Measurements from ENCODE around the gene NT5C2. TPM values are rescaled to one million over a fixed set of nuclear protein-coding genes. Genes with fewer than 3 reads are reported as not detected.
A peak's percentile ranks its signal among the peaks of the same experiment; 100 is the strongest.
"Not testable (repeated sequence)": the region's sequence is repeated elsewhere in the genome, so short reads cannot be mapped to it uniquely, and the experiment has no call there.

NT5C2 gene
- total RNA-seq, 2 donors from 2014 or later = 105 to 114 TPM

DNA sequence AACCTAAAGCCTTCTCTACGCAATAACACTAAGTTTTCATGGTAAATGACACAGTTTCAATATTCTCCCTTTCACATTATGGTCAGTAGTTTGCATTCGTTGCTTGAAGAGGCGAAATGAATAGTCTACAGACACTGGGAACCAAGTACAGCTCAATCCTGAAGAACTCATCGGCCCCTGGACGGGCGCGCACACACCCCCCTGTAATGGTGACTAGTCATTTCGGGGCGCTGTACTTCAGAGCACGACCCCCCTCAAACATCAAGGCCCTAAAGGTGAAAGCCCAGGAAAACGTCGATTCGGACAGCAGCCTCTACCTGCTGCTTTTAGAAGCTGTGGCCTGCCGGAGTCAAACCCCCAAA lies 1.0 kb downstream of the NT5C2 start:
- Histone ChIP-seq H3K4me1 (ENCODE audit: control insufficient read depth in 1 of 2, low read depth in 2 of 2) (peaks cover 54 to 68% of the 10 kb centered on the region in 2 donors), H3K36me3 (no peaks in the 10 kb centered on the region), H3K4me3 (peak overlapping the region; percentile 97), H3K27me3 (replicated peaks; ENCODE audit: insufficient read depth) (no peaks in the 10 kb centered on the region), H3K9me3 (no peaks in the 10 kb centered on the region), H3K27ac (peak overlapping the region; percentile 95 to 100)
- ATAC-seq (ENCODE audit: insufficient number of reproducible peaks, low FRiP score, low read depth) (no peak), DNase-seq (ENCODE audit: low spot score) (no peak)
- TF ChIP-seq, protein P1, sequence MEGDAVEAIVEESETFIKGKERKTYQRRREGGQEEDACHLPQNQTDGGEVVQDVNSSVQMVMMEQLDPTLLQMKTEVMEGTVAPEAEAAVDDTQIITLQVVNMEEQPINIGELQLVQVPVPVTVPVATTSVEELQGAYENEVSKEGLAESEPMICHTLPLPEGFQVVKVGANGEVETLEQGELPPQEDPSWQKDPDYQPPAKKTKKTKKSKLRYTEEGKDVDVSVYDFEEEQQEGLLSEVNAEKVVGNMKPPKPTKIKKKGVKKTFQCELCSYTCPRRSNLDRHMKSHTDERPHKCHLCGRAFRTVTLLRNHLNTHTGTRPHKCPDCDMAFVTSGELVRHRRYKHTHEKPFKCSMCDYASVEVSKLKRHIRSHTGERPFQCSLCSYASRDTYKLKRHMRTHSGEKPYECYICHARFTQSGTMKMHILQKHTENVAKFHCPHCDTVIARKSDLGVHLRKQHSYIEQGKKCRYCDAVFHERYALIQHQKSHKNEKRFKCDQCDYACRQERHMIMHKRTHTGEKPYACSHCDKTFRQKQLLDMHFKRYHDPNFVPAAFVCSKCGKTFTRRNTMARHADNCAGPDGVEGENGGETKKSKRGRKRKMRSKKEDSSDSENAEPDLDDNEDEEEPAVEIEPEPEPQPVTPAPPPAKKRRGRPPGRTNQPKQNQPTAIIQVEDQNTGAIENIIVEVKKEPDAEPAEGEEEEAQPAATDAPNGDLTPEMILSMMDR (IDR thresholded peaks at IDR 0.05) = no peak

DNA sequence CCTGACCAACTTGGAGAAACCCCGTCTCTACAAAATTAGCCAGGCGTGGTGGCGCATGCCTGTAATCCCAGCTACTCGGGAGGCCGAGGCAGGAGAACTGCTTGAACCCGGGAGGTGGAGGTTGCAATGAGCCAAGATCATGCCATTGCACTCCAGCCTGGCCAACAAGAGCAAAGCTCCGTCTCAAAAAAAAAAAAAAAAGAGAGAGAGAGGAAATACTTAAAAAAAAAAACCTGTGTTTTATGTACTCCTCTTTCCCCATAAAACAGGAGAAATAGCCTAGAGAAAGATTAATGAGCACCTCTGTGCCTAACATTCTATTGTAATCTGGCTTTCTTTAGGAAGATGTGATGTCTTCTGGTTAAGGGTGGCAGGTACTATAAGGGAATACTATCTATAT lies 1.9 kb downstream of the NT5C2 start:
- H3K9me3 ChIP-seq; DNase-seq (ENCODE audit: low spot score); ATAC-seq (ENCODE audit: insufficient number of reproducible peaks, low FRiP score, low read depth); H3K36me3 ChIP-seq; H3K27me3 ChIP-seq (replicated peaks; ENCODE audit: insufficient read depth): not testable (repeated sequence)
- Histone ChIP-seq H3K27ac (peak overlapping the region; percentile 95 to 100), H3K4me3 (peak overlapping the region; percentile 97), H3K4me1 (ENCODE audit: control insufficient read depth in 1 of 2, low read depth in 2 of 2) (peaks cover 56 to 70% of the 10 kb centered on the region in 2 donors)

DNA sequence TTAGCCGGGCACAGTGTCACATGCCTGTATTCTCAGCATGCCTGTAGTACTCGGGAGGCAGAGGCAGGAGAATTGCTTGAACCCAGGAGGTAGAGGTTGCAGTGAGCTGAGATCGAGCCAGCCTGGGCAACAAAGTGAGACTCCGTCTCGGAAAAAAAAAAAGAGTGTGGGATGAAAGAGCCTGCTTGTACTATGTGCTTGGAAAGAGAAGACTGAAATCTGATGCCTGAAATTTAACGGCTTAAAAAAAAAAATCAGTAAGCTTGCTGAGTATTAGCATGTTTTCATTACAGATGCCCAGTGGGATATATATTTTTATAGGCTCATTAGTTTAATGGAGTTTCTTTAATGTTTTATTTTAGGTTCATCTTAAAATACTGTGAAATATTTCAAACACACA lies 4.2 kb downstream of the NT5C2 start:
- Histone ChIP-seq H3K36me3 (no peaks in the 10 kb centered on the region), H3K9me3 (no peaks in the 10 kb centered on the region), H3K4me3 (peak overlapping the region; percentile 35), H3K27me3 (replicated peaks; ENCODE audit: insufficient read depth) (no peaks in the 10 kb centered on the region), H3K4me1 (ENCODE audit: control insufficient read depth in 1 of 2, low read depth in 2 of 2) (peaks cover 66 to 82% of the 10 kb centered on the region in 2 donors), H3K27ac (peak overlapping the region; percentile 24 to 45)
- TF ChIP-seq, protein P1 (IDR thresholded peaks at IDR 0.05) = no peak
- DNase-seq (ENCODE audit: low spot score) (no peak), ATAC-seq (ENCODE audit: insufficient number of reproducible peaks, low FRiP score, low read depth) (no peak)

DNA sequence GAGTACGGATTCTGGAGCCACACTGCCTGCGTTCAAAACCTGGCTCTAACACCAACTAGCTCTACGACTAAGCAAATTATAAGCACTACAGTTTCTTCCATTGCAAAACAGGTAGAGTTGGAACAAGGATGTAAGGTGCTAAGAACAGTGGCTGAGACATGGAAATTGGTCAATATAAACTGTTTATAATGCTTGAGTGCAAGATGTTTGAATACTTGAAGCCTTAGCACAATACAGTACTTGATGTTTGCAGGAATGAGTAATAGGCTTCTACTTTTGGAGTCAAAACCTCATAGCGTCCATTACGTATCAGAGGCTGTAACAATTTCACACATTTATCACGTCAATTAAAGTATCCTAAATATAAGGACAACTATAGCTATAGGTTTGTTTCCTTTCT lies 6.9 kb downstream of the NT5C2 start:
- no peak for DNase-seq (ENCODE audit: low spot score)
- peaks cover 81 to 94% of the 10 kb centered on the region in 2 donors for H3K4me1 ChIP-seq (ENCODE audit: control insufficient read depth in 1 of 2, low read depth in 2 of 2)
- TF ChIP-seq, protein P1 (IDR thresholded peaks at IDR 0.05) = no peak
- H3K9me3 ChIP-seq = no peaks in the 10 kb centered on the region
- peak overlapping the region; percentile 29 to 56 for H3K27ac ChIP-seq
- ATAC-seq (ENCODE audit: insufficient number of reproducible peaks, low FRiP score, low read depth) = no peak
- peaks cover 3% of the 10 kb centered on the region for H3K27me3 ChIP-seq (replicated peaks; ENCODE audit: insufficient read depth)
- no peak overlapping the region for H3K4me3 ChIP-seq
- no peaks in the 10 kb centered on the region for H3K36me3 ChIP-seq

DNA sequence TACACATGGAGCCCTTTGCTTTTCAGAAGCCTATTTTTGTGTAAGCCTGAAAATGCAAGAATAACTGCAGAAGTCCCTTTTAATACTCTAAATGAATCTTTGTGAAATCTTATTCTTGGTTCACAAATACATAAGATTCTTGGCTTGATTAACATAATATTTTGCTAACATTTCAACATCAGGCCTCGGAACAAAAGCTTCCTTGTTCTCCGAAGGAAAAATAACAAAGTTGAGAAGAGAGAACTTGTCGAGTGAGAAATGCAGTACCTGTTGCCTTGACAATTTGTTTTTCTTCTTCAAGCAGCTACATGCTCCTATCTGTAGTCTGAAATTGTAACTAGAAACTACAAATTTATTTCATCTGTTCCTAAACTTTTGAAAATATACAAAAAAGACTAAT lies 8.5 kb downstream of the NT5C2 start:
- Histone ChIP-seq H3K4me1 (ENCODE audit: control insufficient read depth in 1 of 2, low read depth in 2 of 2) (peaks cover 79 to 88% of the 10 kb centered on the region in 2 donors), H3K27me3 (replicated peaks; ENCODE audit: insufficient read depth) (peaks cover 3% of the 10 kb centered on the region), H3K27ac (peak overlapping the region; percentile 21 to 61), H3K9me3 (no peaks in the 10 kb centered on the region), H3K36me3 (peaks cover 7% of the 10 kb centered on the region), H3K4me3 (peak overlapping the region; percentile 44)
- TF ChIP-seq, protein P1 (IDR thresholded peaks at IDR 0.05) = no peak
- no peak for DNase-seq (ENCODE audit: low spot score)
- no peak for ATAC-seq (ENCODE audit: insufficient number of reproducible peaks, low FRiP score, low read depth)

DNA sequence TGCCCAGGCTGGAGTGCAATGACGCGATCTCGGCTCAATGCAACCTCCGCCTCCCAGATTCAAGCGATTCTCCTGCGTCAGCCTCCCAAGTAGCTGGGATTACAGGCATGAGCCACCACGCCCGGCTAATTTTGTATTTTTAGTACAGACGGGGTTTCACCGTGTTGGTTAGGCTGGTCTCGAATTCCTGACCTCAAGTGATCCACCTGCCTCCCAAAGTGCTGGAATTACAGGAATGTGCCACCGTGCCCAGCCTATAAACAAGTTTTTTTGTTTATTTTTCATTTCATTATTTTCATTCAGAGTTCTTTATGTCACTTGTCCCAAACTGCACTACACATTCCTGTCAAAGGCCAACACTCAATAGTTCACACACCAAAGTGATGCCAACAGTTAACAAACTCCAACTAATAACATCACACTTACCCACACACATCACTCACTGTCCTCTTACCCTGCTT lies 9.1 kb downstream of the NT5C2 start:
- Histone ChIP-seq H3K27ac (peak overlapping the region; percentile 21 to 61), H3K4me3 (peak overlapping the region; percentile 44), H3K4me1 (ENCODE audit: control insufficient read depth in 1 of 2, low read depth in 2 of 2) (peaks cover 73 to 82% of the 10 kb centered on the region in 2 donors)
- not testable (repeated sequence) for ATAC-seq (ENCODE audit: insufficient number of reproducible peaks, low FRiP score, low read depth); H3K9me3 ChIP-seq; H3K27me3 ChIP-seq (replicated peaks; ENCODE audit: insufficient read depth); DNase-seq (ENCODE audit: low spot score); H3K36me3 ChIP-seq

Data from thoracic aorta (tissue), 2 donors.